GM19035 (cell line): ENCODE measurements around the gene ARMC2.

Experiments used
- ATAC-seq: cut with Tn5 transposase; IDR thresholded peaks from one replicate; pipeline ENCODE4 v1.9.1; 2021; ENCODE audit not compliant: unreplicated experiment

Gene ARMC2

GRCh38 chr6:109009236-109009961 lies 161.2 kb downstream of the ARMC2 start:
- ATAC-seq = peak; percentile 93

- no peak for ATAC-seq
These were observed 161.9 kb downstream of the ARMC2 start for GRCh38 chr6:109009962-109010704.

GRCh38 chr6:109010705-109011102 lies 162.5 kb downstream of the ARMC2 start:
- ATAC-seq = no peak

- ATAC-seq = no peak
These were observed 165.6 kb downstream of the ARMC2 start for GRCh38 chr6:109013656-109014305.

GRCh38 chr6:109014606-109015005 lies 166.4 kb downstream of the ARMC2 start:
- no peak for ATAC-seq

GRCh38 chr6:109015176-109015575 lies 167.0 kb downstream of the ARMC2 start:
- no peak for ATAC-seq

GRCh38 chr6:109019911-109020310 lies 171.7 kb downstream of the ARMC2 start:
- no peak for ATAC-seq

GRCh38 chr6:109021870-109022269 lies 173.6 kb downstream of the ARMC2 start:
- no peak for ATAC-seq

- ATAC-seq = no peak
These were observed 175.2 kb downstream of the ARMC2 start for GRCh38 chr6:109023356-109023925.
